ENCODE results near the gene ATRNL1. TPM values are rescaled to one million over a fixed set of nuclear protein-coding genes. Genes with fewer than 3 reads are reported as not detected.
"Not testable (repeated sequence)": the region's sequence is repeated elsewhere in the genome, so short reads cannot be mapped to it uniquely, and the experiment has no call there.

Gene ATRNL1
- total and polyA plus RNA-seq, 10 donors, result 0.29 to 6.3 (median 2.2) TPM

DNA sequence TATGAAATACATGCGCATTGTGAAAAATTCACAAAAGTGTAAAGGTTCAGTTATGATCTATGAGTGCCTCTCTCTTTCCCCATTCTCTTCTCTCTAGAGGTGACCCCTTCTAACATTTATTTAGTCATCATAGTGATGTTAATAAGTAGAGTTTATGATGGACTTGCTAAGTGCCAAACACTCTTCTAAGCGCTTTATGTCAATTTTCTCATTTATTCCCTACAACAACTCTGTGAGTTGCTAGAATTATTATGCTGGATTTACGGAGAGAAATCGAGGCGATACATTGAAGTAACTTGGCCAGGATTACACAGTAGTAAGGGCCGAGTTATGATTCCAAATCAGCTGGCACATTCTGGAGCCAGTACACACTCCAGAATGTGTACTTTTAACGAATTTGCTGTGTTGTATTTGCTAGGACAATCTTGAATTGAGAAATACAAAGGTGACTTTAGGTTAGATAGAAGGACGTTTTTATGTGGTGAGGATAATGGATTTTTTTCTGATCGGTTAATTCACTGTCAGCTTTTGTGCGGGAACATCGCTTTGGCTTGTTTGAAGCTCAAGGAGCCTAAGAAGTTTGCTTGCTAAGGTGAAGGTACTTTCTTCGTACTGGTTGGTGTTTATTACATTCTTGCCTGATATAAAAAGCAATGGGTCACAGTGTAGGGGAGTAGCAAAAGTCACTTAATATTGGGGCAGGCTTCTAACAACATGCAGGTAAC, 1.4 kb downstream of the ATRNL1 start:
- peak overlapping the region in 4 of 8 donors; percentile 65 to 85 (median 70) for H3K4me3 ChIP-seq
- no peak for DNase-seq
- H3K27ac ChIP-seq, result no peak overlapping the region
- H3K36me3 ChIP-seq, result no peaks in the 10 kb centered on the region
- H3K9me3 ChIP-seq, result no peaks in the 10 kb centered on the region
- TF ChIP-seq POLR2A (IDR thresholded peaks at IDR 0.05), result no peak
- no peak for TF ChIP-seq POLR2AphosphoS5 (IDR thresholded peaks at IDR 0.05)
- peaks cover 4 to 27% (median 18%) of the 10 kb centered on the region in 6 donors for H3K4me1 ChIP-seq
- WGBS, 5 donors, result 55 to 73% (median 60%) methylated on average over 12 of the region's 12 CpGs
- H3K27me3 ChIP-seq (replicated peaks in 1 of 7), result peaks cover 0 to 77% (median 36%) of the 10 kb centered on the region in 7 donors
- intact Hi-C loops (cut with DNase I; ENCODE audit: low total_unique reads), result no loop called here

DNA sequence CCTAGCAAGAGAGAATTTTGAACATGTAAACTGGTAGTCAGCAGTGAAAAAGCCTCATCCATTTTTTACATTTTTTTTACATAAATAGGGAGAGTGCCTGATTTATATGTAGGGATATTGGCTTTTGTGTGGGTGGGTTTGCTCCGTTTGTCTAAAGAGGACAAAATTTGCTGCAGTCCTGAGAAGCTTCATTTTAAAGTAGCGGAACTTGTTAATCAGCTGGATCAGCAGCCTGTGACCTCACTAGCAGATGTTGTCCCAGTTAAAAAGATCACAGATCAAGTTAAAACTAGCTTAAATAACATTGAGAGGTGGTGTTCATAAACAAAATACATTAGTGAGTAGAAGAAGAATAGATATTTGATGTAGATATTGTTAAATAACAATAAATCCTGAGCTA, 2.6 kb downstream of the ATRNL1 start:
- intact Hi-C loops (cut with DNase I; ENCODE audit: low total_unique reads), result no loop called here
- TF ChIP-seq, protein P1, sequence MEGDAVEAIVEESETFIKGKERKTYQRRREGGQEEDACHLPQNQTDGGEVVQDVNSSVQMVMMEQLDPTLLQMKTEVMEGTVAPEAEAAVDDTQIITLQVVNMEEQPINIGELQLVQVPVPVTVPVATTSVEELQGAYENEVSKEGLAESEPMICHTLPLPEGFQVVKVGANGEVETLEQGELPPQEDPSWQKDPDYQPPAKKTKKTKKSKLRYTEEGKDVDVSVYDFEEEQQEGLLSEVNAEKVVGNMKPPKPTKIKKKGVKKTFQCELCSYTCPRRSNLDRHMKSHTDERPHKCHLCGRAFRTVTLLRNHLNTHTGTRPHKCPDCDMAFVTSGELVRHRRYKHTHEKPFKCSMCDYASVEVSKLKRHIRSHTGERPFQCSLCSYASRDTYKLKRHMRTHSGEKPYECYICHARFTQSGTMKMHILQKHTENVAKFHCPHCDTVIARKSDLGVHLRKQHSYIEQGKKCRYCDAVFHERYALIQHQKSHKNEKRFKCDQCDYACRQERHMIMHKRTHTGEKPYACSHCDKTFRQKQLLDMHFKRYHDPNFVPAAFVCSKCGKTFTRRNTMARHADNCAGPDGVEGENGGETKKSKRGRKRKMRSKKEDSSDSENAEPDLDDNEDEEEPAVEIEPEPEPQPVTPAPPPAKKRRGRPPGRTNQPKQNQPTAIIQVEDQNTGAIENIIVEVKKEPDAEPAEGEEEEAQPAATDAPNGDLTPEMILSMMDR (IDR thresholded peaks at IDR 0.05 in 8 of 11, conservative IDR thresholded peaks at IDR 0.05 in 3 of 11), result no peak
- no peak for TF ChIP-seq POLR2A (IDR thresholded peaks at IDR 0.05)
- no peak for TF ChIP-seq POLR2AphosphoS5 (IDR thresholded peaks at IDR 0.05)
- DNase-seq, result no peak
- Histone ChIP-seq H3K4me1 (peaks cover 4 to 27% (median 18%) of the 10 kb centered on the region in 6 donors), H3K9me3 (peaks cover 0 to 1% (median 0%) of the 10 kb centered on the region in 8 donors), H3K36me3 (no peaks in the 10 kb centered on the region), H3K27ac (no peak overlapping the region), H3K4me3 (no peak overlapping the region), H3K27me3 (replicated peaks in 1 of 7) (peaks cover 0 to 69% (median 36%) of the 10 kb centered on the region in 7 donors)
- WGBS, 5 donors, result 65 to 78% (median 68%) methylated on average over 2 of the region's 2 CpGs

DNA sequence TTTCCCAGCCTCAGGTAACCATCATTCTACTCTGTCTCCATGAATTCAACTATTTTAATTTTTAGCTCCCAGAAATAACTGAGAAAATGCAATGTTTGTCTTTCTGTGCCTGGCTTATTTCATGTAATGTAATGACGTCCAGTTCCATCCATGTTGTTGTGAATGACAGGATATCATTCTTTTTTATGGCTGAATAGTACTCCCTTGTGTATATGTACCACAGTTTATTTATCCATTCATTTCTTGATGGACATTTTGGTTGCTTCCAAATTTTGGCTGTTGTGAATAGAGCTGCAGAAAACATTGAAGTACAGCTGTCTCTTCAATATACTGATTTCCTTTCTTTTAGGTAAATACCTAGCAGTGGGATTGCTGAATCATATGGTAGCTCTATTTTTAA, 10.5 kb downstream of the ATRNL1 start:
- no peak for DNase-seq
- H3K36me3 ChIP-seq, result no peaks in the 10 kb centered on the region
- WGBS, 5 donors, result 80 to 96% (median 90%) methylated on average over 1 of the region's 1 CpG

DNA sequence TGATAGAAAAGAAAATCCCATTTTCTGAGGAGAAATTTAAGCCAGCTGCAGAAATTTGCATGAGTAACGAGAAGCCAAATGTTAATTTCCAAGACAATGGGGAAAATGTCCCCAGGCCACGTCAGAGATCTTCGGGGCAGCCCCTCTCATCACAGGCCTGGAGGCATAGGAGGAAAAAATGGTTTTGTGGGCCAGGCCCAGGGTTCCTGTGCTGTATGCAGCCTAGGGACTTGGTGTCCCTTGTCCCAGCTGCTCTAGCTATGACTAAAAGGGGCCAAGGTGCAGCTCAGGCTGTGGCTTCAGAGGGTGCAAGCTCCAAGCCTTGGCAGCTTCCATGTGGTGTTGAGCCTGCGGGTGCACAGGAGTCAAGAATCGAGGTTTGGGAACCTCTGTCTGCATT, 12.2 kb downstream of the ATRNL1 start:
- H3K4me1 ChIP-seq; DNase-seq; H3K27me3 ChIP-seq (replicated peaks in 1 of 7); H3K4me3 ChIP-seq; H3K36me3 ChIP-seq; intact Hi-C loops (cut with DNase I; ENCODE audit: low total_unique reads); H3K27ac ChIP-seq: not testable (repeated sequence)
- WGBS, 5 donors, result 88 to 94% (median 90%) methylated on average over 4 to 5 of the region's 5 CpGs
- H3K9me3 ChIP-seq, result peaks cover 0 to 33% (median 25%) of the 10 kb centered on the region in 8 donors

More for the DNA sequence above, 10.5 kb downstream of the ATRNL1 start:
- intact Hi-C loops (cut with DNase I; ENCODE audit: low total_unique reads), result no loop called here
- H3K4me1 ChIP-seq, result no peaks in the 10 kb centered on the region
- H3K27me3 ChIP-seq (replicated peaks in 1 of 7), result no peaks in the 10 kb centered on the region
- TF ChIP-seq POLR2AphosphoS5 (IDR thresholded peaks at IDR 0.05) (no peak), POLR2A (IDR thresholded peaks at IDR 0.05) (no peak)
- TF ChIP-seq, protein P1 (IDR thresholded peaks at IDR 0.05 in 8 of 11, conservative IDR thresholded peaks at IDR 0.05 in 3 of 11), result no peak
- no peak overlapping the region for H3K27ac ChIP-seq
- peaks cover 0 to 33% (median 25%) of the 10 kb centered on the region in 8 donors for H3K9me3 ChIP-seq
- no peak overlapping the region for H3K4me3 ChIP-seq

DNA sequence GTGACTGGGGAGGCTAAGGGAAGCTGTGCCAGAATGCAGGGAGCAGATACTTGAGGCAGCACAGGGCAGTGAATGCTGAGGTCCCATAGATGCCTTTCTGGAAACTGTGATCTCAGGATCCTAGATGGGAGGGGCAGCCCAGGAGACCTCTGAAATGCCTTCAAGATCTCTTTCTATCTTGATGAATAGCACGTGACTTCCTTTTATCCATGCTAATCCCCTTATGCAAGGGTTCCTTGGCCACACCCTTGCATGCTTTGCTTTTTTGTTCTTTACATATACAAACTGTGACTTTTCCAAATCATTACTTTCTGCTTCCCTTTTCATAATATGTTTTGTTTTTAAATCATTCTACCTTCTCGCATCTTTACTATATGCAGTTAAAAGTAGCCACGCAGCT, 14.7 kb downstream of the ATRNL1 start:
- Histone ChIP-seq H3K27me3 (replicated peaks in 1 of 7) (no peaks in the 10 kb centered on the region), H3K4me3 (no peak overlapping the region), H3K27ac (no peak overlapping the region), H3K36me3 (no peaks in the 10 kb centered on the region), H3K4me1 (no peaks in the 10 kb centered on the region), H3K9me3 (peaks cover 0 to 33% (median 22%) of the 10 kb centered on the region in 8 donors)
- no peak for DNase-seq
- intact Hi-C loops (cut with DNase I; ENCODE audit: low total_unique reads), result no loop called here
- 82 to 90% (median 88%) methylated on average over 3 of the region's 3 CpGs for WGBS, 5 donors
- TF ChIP-seq, protein P1 (IDR thresholded peaks at IDR 0.05 in 8 of 11, conservative IDR thresholded peaks at IDR 0.05 in 3 of 11), result no peak
- TF ChIP-seq POLR2AphosphoS5 (IDR thresholded peaks at IDR 0.05) (no peak), POLR2A (IDR thresholded peaks at IDR 0.05) (no peak)
